GM08714 (cell line): ENCODE data around the gene TSPAN32.
"Not testable (repeated sequence)": the region's sequence is repeated elsewhere in the genome, so short reads cannot be mapped to it uniquely, and the experiment has no call there.

Experiments used
- H3K4me3 ChIP-seq: fragments of 200-500 bp; sonication (Bioruptor generic); 2 replicates; pipeline ENCODE4 v1.5.1; 2014; ENCODE audit warnings: mild to moderate bottlenecking, low read length, inconsistent platforms
- ZNF274 ChIP-seq: IDR thresholded peaks from 2 replicates; pipeline ENCODE4 v1.6.1; 2012; ENCODE audit warnings: mild to moderate bottlenecking, low read depth, low read length

Gene TSPAN32

DNA sequence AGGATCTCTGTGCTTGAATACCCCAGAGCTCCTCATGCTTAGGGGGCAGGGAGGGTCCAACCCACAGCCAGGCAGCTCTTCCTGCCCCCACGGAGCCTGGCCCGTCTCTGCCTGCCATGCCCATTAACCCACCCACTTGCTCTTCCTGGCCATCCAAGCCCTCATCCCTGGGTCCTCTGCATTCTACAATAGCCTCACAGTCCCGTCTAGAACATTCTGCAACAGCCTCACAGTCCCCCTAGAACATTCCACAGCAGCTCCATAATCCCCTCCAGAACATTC is 15.1 kb downstream of the TSPAN32 start:
- TF ChIP-seq ZNF274, result no peak
- H3K4me3 ChIP-seq, result no peak overlapping the region

DNA sequence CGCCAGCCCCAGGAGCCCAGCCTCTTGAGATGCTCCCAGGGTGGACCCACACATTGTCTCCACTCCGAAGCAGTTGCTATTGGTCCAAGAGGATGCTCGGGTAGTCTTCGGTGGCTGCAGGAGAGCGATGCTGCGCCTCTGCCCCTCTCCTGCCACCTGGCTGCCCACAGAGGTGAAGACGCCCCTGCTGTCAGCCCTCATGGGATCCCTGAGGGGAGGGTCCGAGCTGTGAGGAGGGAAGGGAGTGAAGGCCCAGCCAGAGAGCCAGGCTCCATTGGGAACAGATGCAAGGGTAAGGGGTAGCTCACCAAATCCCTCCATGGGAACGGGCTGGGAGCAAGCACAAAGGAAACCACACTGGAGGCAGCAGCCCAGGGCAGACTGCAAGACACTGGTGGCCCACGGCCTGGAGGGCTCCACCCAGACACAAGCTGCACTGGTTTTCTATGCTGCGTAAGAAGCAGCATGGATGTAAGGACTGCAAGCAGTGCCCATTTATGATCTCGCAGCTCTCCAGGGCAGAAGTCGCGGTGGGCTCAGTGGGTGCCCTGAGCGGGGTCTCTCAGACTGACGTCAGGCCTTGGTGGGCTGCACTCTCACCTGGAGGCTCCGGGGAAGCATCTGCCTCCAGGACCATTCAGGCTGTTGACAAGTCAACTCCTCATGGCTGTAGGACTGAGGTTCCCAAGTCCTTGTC is 15.7 kb downstream of the TSPAN32 start:
- H3K4me3 ChIP-seq, result no peak overlapping the region
- TF ChIP-seq ZNF274, result no peak

DNA sequence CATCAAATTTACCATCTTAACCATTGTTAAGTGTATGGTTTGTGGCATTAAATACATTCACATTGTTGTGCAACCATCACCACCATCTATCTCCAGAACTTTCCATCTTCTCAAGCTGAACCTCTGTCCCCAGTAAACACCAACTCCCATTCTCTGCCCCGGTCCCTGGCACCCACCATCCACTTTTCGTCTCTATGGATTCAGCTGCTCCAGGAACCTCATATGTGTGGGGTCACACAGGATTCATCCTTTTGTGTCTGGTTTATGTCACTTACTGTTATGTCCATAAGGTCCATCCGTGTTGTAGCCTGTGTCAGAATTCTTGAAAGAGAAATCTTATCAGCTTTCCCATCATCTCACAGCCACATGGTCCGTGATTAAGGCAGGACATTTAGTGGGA is 16.3 kb downstream of the TSPAN32 start:
- no peak overlapping the region for H3K4me3 ChIP-seq
- no peak for TF ChIP-seq ZNF274

DNA sequence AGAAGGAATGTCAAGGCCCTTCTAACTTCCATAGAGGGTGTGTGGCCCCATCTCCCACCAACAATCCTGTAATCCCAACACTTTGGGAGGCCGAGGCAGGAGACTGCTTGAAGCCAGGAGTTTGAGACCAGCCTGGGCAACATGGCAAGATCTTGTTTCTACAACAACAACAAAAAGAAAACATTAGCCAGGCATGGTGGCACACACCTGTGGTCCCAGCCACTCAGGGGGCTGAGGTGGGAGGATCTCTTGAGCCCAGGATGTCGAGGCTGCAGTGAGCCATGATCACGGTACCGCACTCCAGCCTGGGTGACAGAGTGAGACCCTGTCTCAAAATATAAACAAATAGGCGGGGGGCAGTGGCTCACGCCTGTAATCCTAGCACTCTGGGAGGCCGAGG is 16.9 kb downstream of the TSPAN32 start:
- H3K4me3 ChIP-seq, result no peak overlapping the region
- no peak for TF ChIP-seq ZNF274

DNA sequence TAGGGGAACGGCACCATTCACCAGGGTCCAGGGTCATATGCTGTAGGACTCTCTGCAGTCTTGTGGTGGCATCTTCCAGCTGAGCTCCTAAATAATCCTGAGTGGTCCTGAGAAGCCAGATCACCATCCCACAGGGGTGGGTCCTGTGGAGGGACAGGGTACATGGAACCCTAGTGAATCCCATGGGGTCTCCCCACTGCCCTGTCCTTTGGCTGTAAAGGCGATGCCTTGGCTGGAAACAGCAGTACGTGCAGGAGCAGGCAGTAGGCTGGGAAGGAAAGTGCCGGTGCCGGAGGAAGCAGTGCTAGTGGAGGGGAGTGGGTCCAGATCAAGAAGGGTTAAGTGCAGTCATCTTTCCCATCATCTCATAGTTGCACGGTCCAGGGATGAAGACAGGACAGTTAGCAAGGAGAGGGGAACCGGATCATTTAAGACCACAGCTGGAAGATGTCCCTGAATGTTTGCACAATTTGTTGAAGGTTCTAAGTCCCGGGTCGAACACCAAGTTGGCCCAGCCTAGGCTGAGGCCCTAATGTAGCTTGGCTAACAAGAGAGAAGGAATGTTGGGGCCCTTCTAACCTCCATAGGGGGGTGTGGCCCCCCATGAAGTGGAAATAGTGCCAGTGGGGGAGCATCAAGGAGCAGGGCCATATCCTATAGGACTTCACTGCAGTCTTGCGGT is 18.1 kb downstream of the TSPAN32 start:
- no peak for TF ChIP-seq ZNF274
- H3K4me3 ChIP-seq, result no peak overlapping the region

DNA sequence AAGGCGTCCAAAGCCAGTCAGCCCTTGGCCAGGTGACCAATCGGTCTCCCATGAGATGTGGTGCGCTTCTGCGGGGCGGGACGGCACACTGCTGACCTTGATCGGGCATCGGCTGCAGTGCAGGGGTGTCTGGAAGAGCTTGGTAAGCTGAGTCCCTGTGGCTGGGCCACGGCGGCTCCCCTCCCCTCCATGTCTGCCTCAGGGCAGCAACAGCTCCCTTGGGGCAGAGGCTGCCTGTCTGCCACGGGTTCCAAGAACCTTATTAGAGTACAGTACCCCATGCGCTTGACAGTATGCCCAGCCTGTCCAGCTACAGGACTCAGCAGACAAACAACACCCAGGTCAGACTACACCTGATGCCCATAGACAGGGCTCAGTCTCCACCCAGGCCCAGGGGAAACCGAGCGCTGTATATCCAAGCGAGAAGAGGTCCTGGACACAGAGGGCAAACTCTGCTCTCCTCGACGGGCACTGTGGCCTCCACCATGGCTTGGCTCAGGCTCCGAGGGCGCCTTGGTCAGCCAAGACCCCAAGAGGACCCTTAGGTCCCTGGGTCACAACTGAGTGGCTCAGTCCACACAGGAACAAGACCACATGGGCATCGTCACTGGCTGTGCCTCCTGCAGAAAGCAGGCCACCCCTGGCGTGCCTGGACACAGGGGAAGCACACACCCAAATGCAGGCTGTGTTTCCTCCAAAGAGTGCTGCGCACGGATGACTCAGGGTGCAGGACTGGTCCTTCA is 18.9 kb downstream of the TSPAN32 start:
- TF ChIP-seq ZNF274, result no peak
- H3K4me3 ChIP-seq, result no peak overlapping the region

DNA sequence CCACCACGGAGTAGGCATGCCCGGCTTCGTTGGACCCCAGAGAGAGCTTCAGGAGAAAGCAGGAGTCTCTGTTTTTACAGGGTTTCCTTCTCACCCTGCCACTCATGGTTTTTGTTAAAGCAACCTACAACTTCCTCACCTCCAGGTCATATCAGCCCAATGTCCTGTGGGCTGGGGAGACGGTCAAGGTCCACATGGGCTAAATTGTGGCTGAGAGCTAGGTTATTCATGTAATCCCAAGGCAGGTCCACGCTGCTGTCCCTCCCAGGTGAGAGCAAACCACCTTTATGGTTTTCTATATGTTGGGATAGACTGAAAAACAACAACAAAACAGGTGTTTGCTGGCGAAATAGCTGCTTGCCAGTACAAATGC is 19.5 kb downstream of the TSPAN32 start:
- H3K4me3 ChIP-seq, result no peak overlapping the region
- TF ChIP-seq ZNF274, result no peak

DNA sequence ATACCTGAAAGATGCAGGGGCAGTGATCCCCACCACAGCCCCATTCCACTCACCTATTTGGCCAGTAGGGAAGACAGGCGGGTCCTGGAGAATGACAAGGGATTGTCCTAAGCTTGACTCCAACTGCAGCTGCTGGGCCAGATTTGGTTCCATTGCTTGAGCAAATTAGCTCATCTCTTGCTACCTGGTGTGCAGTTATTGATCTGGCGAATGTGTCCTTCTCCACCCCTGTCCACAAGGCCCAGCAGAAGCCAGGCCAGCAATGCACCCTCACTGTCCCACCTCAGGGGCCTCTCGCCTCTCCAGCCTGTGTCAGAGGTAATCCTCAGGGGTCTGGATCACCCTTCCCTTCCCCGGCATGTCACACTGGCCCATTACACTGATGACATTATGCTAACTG is 23.3 kb downstream of the TSPAN32 start:
- no peak overlapping the region for H3K4me3 ChIP-seq
- TF ChIP-seq ZNF274, result no peak

DNA sequence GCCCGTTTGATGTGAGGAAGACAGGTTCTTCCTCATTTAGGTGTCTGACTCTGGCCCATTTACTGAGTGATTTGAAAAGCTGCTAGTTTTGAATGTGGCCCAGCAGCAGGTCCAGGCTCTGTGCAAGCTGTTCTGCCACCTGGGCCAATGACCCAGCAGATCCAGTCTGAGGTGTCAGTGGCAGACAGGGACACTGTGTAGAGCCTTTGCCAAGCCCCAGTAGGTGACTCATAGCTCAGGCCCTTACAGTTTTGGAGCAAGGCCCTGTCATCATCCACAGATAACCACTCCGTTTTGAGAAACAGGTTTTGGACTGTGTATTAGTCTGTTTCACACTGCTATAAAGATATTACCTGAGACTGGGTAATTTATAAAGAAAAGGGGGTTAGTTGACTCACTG is 23.9 kb downstream of the TSPAN32 start:
- no peak for TF ChIP-seq ZNF274

DNA sequence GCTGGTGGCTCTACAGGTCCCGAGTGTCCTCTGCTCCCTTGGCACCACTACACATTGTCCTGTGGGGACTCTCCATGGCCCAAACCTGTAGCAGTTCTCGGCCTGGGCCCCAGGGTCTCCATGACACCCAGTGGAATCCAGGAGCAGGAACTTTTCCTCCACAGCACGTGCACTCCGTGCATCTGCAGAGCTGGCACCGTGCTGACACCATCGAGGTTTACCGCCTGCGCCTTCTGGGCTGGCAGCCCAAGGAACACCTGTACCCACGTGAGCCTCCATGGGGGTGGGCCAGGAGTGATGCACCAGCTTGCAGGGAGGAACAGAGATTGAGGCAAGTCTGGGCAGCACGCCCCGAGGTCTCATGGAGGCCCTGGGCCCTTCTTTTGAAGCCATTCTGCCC is 25.2 kb downstream of the TSPAN32 start:
- no peak overlapping the region for H3K4me3 ChIP-seq
- TF ChIP-seq ZNF274, result no peak

More for the DNA sequence above, 23.9 kb downstream of the TSPAN32 start:
- no peak overlapping the region for H3K4me3 ChIP-seq

DNA sequence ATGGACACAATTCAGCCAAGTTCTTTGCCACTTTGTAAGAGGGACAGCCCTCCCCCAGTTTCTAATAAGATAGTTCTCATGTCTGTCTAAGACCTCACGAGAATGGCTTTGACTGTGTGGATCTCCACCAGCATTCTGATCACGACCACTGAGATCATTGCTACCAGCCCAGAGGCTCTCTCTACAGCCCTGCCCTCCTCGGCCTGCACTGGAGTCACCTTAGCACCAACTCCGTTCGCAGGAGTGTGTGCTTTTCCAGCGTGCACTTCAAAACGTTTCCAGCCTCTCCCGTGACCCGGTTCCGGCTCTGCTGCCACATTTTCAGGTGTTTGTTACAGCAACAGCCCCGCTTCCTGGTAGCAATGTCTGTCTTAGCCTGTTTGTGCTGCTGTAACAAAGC is 26.2 kb downstream of the TSPAN32 start:
- no peak overlapping the region for H3K4me3 ChIP-seq
- TF ChIP-seq ZNF274, result no peak

DNA sequence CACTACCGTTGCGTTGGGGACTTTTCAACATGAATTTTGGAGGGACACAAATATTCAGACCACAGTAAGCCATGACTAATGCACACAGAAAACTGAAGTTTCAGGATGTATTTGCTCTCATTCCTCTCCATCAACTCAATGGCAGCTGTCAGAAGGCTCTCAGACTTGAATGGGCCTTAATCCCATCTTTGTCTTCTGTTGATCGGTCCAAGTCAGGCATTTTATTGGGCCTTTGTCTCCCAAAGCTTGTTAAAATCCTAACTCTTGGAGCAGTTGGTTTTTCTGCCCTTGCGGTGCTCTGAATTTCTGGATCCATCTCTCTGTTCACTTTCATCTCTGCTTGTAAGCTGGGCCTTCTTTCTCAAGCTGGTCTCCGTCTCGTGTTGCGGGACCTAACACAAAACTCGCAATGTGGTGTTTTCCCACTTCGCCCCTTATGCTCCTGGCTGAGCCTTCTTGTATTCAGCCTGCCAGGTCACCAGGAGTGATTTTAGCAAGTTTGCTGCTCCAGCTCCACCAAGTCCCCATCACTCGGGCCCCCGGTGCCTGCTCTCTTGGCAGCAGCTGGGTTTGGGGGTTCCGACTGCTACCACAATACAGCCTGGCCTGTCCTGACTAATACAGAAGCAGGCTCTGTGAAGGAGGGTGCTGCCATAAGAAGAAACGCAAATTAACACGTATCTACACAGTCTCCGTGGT is 27.0 kb downstream of the TSPAN32 start:
- no peak overlapping the region for H3K4me3 ChIP-seq
- no peak for TF ChIP-seq ZNF274

DNA sequence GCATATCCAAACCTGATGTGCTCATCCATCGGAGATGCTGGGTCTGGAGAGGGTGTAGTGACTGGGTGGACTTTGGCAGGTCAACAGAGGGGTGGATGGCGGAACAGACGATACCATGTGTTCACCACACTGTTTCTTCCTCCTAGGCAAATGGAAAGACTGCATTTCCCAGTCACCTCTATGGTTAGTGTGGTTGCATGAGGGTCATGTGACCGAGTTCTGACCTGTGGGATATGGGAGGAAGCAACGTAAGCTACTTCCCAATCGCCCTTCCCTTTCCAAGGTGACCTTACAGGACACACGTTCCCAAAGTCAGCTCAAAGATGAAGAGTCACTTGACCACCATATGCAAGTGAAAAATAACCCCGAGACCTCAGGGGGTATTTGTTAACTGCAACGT is 27.7 kb downstream of the TSPAN32 start:
- no peak overlapping the region for H3K4me3 ChIP-seq
- TF ChIP-seq ZNF274, result no peak

DNA sequence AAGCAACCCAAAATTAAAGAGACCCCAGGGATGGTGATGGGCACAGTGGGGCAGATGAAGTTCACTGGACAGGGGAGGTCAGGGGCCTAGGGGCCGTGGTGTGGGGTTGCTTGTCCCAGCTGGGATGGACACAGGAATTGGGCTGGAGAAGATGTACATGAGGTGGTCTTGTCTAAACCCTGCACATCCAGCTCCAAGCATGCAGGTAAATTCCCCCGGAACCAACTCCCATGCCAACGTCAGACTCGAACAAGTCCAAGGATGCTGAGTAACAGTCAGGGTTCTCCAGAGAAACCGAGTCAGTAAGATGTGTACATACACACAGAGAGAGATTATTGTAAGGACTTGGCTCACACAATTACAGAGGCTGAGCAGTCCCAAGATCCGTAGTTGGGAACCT is 28.9 kb downstream of the TSPAN32 start:
- TF ChIP-seq ZNF274, result no peak
- no peak overlapping the region for H3K4me3 ChIP-seq

DNA sequence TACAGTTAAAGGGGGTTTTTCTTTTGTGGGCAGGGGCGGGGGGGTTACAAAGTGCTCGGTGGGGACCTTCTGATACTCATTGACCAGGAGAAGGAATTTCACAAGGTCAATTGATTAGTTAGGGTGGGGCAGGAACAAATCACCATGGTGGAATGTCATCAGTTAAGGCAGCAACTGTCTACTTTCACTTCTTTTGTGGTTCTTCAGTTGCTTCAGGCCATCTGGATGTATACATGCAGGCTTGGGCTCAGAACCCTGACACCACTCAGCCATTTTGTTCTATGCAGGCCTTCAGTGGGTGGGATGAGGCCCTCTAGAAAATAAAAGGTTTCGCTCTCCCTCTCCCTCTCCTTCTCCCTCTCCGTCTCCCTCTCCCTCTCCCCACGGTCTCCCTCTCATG is 29.6 kb downstream of the TSPAN32 start:
- no peak for TF ChIP-seq ZNF274
- H3K4me3 ChIP-seq, result no peak overlapping the region

DNA sequence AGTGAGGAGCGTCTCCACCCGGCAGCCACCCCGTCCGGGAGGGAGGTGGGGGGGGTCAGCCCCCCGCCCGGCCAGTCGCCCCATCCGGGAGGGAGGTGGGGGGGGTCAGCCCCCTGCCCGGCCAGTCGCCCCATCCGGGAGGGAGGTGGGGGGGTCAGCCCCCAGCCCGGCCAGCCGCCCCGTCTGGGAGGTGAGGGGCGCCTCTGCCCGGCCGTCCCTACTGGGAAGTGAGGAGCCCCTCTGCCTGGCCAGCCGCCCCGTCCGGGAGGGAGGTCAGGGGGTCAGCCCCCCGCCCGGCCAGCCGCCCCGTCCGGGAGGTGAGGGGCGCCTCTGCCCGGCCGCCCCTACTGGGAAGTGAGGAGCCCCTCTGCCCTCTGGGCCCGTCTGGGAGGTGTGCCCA is 30.8 kb downstream of the TSPAN32 start:
- not testable (repeated sequence) for H3K4me3 ChIP-seq

DNA sequence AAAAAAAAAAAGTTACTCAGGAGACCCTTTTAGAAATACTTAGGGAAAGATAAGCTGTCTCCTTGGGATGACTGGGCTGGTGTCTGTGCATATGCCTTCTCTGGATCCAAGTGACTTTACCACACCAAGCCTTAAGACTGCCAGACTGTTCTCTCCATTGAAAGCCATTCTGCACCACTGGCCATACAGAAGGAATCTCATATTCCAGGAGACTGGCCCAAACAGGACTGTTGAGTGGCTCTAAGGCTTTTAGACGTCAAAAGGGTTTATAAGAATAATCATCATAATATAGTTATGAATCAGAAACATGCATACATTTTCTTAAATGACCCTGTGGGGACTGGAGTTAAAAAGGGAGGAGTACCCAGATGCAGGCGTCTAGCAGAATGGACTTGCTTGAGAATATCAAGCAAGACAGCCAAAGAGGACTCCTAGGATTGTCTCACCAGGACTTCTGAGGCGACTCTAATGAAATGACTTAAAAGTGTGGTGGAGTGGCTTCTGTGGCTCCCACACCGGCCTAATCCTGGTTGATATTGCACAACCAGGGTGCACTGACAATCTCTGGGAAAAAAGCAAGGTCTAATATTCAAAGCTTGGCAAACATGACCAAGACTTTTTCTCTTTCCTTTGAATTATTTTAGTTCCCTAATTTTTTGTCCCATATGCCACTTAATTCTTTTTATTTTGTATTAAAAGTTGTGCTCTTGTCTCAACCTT is 31.8 kb downstream of the TSPAN32 start:
- not testable (repeated sequence) for H3K4me3 ChIP-seq

DNA sequence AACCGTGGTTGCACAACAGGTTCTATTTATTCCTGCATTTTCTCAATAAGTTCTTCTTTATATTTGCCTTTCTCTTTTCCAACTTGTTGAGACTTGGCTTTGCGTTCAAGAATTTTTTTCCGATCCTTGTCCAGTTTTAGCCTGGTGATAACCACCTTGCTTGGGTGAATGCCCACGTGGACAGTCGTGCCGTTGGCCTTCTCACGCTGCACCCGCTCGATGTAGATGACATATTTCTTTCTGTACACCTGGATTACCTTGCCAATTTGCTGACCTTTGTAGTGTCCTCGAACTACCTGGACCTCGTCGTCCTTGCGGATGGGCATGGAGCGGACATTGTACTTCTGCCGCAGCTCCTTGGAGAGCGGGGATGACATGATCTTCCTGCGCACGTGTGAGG is 33.5 kb downstream of the TSPAN32 start:
- not testable (repeated sequence) for H3K4me3 ChIP-seq

DNA sequence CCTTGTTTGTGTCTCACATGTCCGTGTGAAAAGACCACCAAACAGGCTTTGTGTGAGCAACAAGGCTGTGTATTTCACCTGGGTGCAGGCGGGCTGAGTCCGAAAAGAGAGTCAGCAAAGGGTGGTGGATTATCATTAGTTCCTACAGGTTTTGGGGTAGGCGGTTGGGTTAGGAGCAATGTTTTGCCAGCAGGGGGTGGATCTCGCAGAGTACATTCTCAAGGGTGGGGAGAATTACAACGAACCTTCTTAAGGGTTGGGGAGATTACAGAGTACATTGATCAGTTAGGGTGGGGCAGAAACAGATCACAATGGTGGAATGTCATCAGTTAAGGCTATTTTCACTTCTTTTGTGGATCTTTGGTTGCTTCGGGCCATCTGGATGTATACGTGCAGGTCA is 36.9 kb downstream of the TSPAN32 start:
- H3K4me3 ChIP-seq, result not testable (repeated sequence)
